Natural killer cell (primary cell): ENCODE data around the gene BARHL1. TPM values are rescaled to one million over a fixed set of nuclear protein-coding genes. Genes with fewer than 3 reads are reported as not detected.

Experiments
- total RNA-seq, 4 donors: library from RNA; stranded (reverse); fragments of 120-200 nt in 1 of 4; gene quantifications; one replicate each; pipeline versions ENCODE4 v1.2.3 to v1.2.4, GENCODE V29; 2013 to 2022

Gene BARHL1
- total RNA-seq, 3 donors from 2014 or later (not counting 1 experiment from before 2014, with no cell fraction given): not detected

Other genes with a start within 250 kb of the BARHL1 start
- gene SETX, start 227.6 kb upstream of the BARHL1 start, total RNA-seq: 100 to 1,000 TPM in 1 of 3 donors, 10 to 100 TPM in 2; 85.3 to 109 (median 97.7) TPM
- 10 to 100 TPM; 11.2 to 14.5 (median 12.9) TPM for gene TTF1, start 175.8 kb upstream of the BARHL1 start, total RNA-seq
- not detected for gene CFAP77, start 172.4 kb upstream of the BARHL1 start, total RNA-seq
- 10 to 100 TPM in 2 of 3 donors, 1 to 10 TPM in 1; 6.5 to 12.2 (median 11.5) TPM for gene DDX31, start 87.4 kb downstream of the BARHL1 start, total RNA-seq
- gene GTF3C4, start 87.9 kb downstream of the BARHL1 start, total RNA-seq: 10 to 100 TPM; 11.0 to 12.7 (median 12.6) TPM